BLaER1 treated with 17β-estradiol and CSF1 and Interleukin-3, amounts not matched to agents 10 nM and 100 nM (cell line): ENCODE data around the gene TTC33.

Experiments
- H3K27ac ChIP-seq, 11 experiments: shearing (Covaris generic); formaldehyde crosslinking; 2 replicates each; pipeline ENCODE4 v1.8.1; 2022
- H3K27me3 ChIP-seq, 11 experiments: shearing (Covaris generic); formaldehyde crosslinking; 2 replicates each; pipeline ENCODE4 v1.8.1; 2022
- H3K36me3 ChIP-seq, 11 experiments: shearing (Covaris generic); formaldehyde crosslinking; 2 replicates each; pipeline ENCODE4 v1.8.1; 2022
- H3K4me1 ChIP-seq, 10 experiments: shearing (Covaris generic); formaldehyde crosslinking; 2 replicates each; pipeline ENCODE4 v1.8.1; 2022
- H3K4me2 ChIP-seq, 11 experiments: shearing (Covaris generic); formaldehyde crosslinking; 2 replicates each; pipeline ENCODE4 v1.8.1; 2022
- H3K4me3 ChIP-seq, 10 experiments: shearing (Covaris generic); formaldehyde crosslinking; 2 replicates each; pipeline ENCODE4 v1.8.1; 2022
- H3K9ac ChIP-seq, 11 experiments: shearing (Covaris generic); formaldehyde crosslinking; 2 replicates each; pipeline ENCODE4 v1.8.1; 2022
- H3K9me3 ChIP-seq, 11 experiments: shearing (Covaris generic); formaldehyde crosslinking; replicated peaks in 1 of 11; 2 replicates each; pipeline ENCODE4 v1.8.1; 2022
- H4K20me1 ChIP-seq, 11 experiments: shearing (Covaris generic); formaldehyde crosslinking; 2 replicates each; pipeline ENCODE4 v1.8.1; 2022
- Cebpa-rat ChIP-seq, 11 experiments: shearing (Covaris generic); IDR thresholded peaks; 2 replicates each; pipeline ENCODE4 v1.8.1; 2022

TTC33 gene

DNA sequence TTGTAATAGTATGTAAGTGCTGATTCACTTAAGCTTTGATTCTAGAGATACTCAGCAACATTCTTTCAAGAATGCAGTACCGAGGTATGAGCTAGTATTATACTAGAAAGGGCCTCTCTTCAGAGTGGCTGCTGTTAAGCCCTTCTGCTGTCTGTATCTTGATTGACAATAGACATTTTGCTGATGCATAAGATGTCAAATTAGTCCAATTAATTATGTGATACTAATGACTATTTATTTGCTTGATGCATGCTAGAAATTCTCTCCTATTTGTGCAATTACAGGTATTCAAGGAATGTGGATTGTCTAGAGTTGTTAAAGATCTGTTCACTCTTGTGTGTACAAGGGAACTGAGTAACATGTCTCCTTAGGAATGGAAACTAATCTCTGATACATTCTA lies 168.4 kb downstream of the TTC33 start:
- H3K9ac ChIP-seq, result no peak overlapping the region
- no peak overlapping the region for H3K27ac ChIP-seq
- no peaks in the 10 kb centered on the region for H3K27me3 ChIP-seq
- peaks cover 0 to 13% (median 6%) of the 10 kb centered on the region in 11 experiments; a peak in 13 of 22 replicates for H3K9me3 ChIP-seq
- no peak overlapping the region for H3K4me2 ChIP-seq
- H3K4me1 ChIP-seq, result peaks cover 8 to 22% (median 18%) of the 10 kb centered on the region in 10 experiments
- H3K36me3 ChIP-seq, result no peaks in the 10 kb centered on the region
- TF ChIP-seq Cebpa-rat (IDR thresholded peaks at IDR 0.05), result no peak
- H3K4me3 ChIP-seq, result no peak overlapping the region
- H4K20me1 ChIP-seq, result no peaks in the 10 kb centered on the region

DNA sequence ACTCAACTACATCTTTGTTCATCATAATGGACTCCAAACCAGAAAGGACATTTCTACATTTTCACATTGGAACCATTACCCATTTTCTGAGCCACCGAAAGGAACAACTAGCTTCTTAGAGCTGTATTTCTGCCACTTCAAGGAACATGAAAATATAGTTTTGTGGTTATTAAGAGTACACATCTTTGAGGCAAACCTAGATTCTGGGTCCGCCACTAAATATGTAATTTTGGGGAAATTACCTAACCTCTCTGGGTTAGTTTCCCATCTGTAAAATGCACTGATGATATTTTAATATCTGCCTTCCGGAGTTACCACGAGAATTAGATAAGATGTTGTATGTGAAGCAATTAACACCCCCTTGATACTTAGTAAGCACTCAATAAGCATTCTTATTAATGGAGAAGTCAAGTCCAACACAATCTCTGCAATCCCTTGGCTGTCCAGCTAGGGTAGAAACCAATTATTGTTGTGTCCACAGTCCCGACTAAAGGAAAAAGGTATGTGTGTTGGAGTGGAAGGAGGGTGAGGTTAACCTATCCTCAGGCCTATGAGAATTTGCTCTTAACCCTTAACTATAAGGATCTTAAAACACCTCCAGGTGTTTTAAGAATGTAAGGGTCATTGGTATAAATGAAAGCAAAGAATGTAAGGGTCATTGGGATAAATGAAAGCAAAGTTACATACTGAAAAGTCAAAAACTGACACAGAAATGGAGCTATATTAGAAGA lies 170.1 kb downstream of the TTC33 start:
- Histone ChIP-seq H4K20me1 (no peaks in the 10 kb centered on the region), H3K4me3 (no peak overlapping the region), H3K4me2 (no peak overlapping the region), H3K36me3 (no peaks in the 10 kb centered on the region), H3K4me1 (peaks cover under 1 to 5% (median 2%) of the 10 kb centered on the region in 10 experiments; a peak in 15 of 20 replicates), H3K9me3 (peaks cover 0 to 11% (median 6%) of the 10 kb centered on the region in 11 experiments; a peak in 13 of 22 replicates), H3K9ac (no peak overlapping the region), H3K27me3 (no peaks in the 10 kb centered on the region), H3K27ac (no peak overlapping the region)
- TF ChIP-seq Cebpa-rat (IDR thresholded peaks at IDR 0.05), result no peak

DNA sequence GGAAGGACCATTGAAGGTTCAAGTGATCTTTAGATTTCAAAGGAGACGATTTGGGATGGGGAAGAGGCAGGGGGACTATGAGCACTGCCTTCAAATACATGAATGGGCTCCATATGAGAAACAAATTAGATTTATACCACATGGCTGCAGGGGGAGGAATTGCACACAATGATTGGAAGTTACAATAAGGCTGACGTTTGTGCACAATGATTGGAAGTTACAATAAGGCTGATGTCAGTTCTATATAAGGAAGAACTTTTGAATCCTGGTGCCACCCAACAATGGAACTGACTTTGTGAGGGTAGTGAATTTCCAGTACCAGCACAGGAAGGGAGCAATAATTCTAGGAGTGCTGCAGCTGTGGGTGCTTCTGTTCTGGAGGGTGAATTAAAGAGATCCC lies 171.7 kb downstream of the TTC33 start:
- Histone ChIP-seq H3K36me3 (no peaks in the 10 kb centered on the region), H3K4me3 (no peak overlapping the region)
- no peak for TF ChIP-seq Cebpa-rat (IDR thresholded peaks at IDR 0.05)

DNA sequence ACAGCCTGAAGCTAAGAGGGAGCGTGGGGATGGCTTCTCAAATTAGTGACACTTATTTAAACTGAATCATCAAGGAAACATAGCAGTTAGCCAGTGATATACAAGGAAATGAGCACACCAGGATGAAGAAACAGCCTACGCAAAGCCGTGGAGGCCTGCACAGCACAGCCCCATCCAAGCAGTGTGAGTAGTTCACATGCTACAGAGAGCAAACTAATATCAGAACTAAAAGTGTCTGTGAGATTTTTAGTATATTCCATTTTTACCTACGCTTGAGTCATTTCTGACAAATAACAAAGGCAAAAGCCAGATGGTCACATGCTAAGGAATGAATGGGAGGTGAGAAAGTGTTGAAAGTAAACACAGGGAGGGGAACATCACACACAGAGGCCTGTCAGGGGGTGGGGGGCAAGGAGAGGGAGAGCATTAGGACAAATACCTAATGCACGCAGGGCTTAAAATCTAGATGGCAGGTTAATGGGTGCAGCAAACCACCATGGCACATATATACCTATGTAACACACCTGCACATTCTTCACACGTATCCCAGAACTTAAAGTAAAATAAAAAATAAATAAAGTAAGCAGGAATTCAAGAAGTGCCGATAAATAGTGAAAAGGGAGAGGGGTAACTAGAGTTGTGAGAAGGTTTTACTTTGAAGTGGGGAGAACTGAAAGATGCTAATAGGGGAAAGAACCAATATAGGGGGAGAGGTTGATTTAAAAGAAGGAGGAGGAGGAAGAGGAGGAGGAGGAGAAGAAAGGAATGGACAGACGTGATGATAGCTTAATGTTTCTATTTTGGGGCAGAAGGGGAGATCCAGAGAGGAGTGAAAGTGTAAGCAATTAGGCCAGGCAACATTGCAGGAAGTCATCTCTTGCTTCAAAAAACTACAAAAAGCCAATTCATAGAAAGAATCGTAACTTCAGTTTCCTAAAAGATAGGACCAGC lies 177.0 kb downstream of the TTC33 start:
- Histone ChIP-seq H3K4me1 (peaks cover 7 to 25% (median 12%) of the 10 kb centered on the region in 10 experiments; a peak in 18 of 20 replicates), H3K27me3 (no peaks in the 10 kb centered on the region), H3K4me3 (no peak overlapping the region), H3K36me3 (no peaks in the 10 kb centered on the region), H3K9ac (no peak overlapping the region), H4K20me1 (no peaks in the 10 kb centered on the region), H3K4me2 (peak overlapping the region; percentile 2 to 75 (median 35); a peak in 16 of 22 replicates), H3K27ac (no peak overlapping the region), H3K9me3 (peaks cover 0 to 3% (median 0%) of the 10 kb centered on the region in 11 experiments; a peak in 1 of 22 replicates)
- no peak for TF ChIP-seq Cebpa-rat (IDR thresholded peaks at IDR 0.05)

More for the DNA sequence above, 171.7 kb downstream of the TTC33 start:
- Histone ChIP-seq H3K27ac (no peak overlapping the region), H4K20me1 (no peaks in the 10 kb centered on the region), H3K27me3 (no peaks in the 10 kb centered on the region), H3K9ac (no peak overlapping the region), H3K4me2 (no peak overlapping the region), H3K9me3 (peaks cover 0 to 3% (median 0%) of the 10 kb centered on the region in 11 experiments; a peak in 1 of 22 replicates), H3K4me1 (peaks cover 2 to 11% (median 4%) of the 10 kb centered on the region in 10 experiments; a peak in 18 of 20 replicates)

DNA sequence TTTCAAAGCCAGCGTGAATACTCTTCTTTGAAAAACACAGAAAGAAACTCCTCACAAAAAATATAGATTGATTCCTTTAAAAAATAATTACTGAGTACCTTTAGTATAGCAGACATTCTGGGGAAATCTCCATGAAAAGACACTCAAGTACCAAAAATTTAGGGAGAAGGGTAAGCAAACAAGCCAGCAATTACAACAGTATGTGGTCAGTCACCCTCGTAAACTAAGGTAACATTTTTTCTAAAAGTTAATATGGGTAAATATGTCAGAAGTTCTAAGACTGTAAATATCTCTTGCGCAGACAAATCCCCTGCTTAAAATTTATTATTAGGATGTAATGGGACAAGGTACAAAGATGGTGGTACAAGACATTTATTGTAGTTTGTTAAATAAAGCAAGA lies 178.0 kb downstream of the TTC33 start:
- Histone ChIP-seq H3K9me3 (peaks cover 0 to 3% (median 0%) of the 10 kb centered on the region in 11 experiments; a peak in 1 of 22 replicates), H3K4me2 (no peak overlapping the region), H3K36me3 (no peaks in the 10 kb centered on the region), H3K4me3 (no peak overlapping the region), H3K9ac (no peak overlapping the region), H3K27ac (no peak overlapping the region), H3K4me1 (peaks cover 7 to 25% (median 12%) of the 10 kb centered on the region in 10 experiments; a peak in 18 of 20 replicates), H4K20me1 (no peaks in the 10 kb centered on the region), H3K27me3 (no peaks in the 10 kb centered on the region)
- TF ChIP-seq Cebpa-rat (IDR thresholded peaks at IDR 0.05), result no peak

DNA sequence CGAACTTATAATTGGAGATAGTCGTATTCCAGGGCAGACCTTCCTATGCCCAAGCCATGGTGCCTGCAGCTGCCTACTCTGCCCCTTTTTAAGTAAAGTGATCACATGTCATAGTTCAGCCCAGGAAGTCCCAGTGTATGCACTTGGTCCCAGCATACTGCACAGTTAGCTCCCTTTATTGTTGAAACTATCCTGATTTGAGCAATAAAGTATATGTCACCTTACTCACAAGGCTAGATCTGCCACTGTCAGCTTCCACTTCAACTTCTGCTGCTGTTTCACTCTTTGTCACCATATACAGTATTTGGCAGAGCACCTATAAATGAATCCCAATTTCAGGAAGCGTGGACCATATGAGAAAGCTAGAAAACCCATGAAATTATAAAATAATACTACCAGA lies 179.8 kb downstream of the TTC33 start:
- H3K4me1 ChIP-seq, result peaks cover 19 to 41% (median 22%) of the 10 kb centered on the region in 10 experiments
- no peaks in the 10 kb centered on the region for H3K9me3 ChIP-seq
- H3K36me3 ChIP-seq, result no peaks in the 10 kb centered on the region
- no peak overlapping the region for H3K9ac ChIP-seq
- no peaks in the 10 kb centered on the region for H3K27me3 ChIP-seq
- H3K4me3 ChIP-seq, result no peak overlapping the region
- TF ChIP-seq Cebpa-rat (IDR thresholded peaks at IDR 0.05), result no peak
- H4K20me1 ChIP-seq, result no peaks in the 10 kb centered on the region
- H3K27ac ChIP-seq, result no peak overlapping the region
- peak overlapping the region in 1 of 11 experiments; percentile 32; a peak in 2 of 22 replicates for H3K4me2 ChIP-seq

DNA sequence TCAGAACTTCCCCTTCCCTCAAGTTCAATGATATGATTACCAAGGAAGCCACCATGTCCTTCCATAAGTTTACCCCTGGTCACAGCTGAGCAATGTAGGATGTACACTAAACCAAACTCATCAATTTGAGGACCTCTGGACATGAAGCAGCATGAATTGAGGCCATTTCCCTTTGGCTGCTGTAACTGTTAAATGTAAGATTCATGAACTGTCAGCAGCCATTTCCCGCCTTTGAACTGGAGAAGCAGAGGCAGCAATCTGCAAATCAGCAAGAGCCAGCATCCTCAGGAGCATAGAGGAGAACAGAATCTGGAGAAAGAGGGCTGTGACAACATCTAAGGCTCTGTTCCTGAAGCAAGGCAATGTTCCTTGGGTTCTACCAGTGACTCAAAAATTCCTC lies 180.3 kb downstream of the TTC33 start:
- Histone ChIP-seq H3K4me3 (no peak overlapping the region), H3K9me3 (no peaks in the 10 kb centered on the region), H3K9ac (no peak overlapping the region), H4K20me1 (no peaks in the 10 kb centered on the region; a peak in 2 of 22 replicates), H3K27me3 (no peaks in the 10 kb centered on the region), H3K27ac (no peak overlapping the region), H3K4me1 (peaks cover 24 to 46% (median 27%) of the 10 kb centered on the region in 10 experiments), H3K36me3 (no peaks in the 10 kb centered on the region), H3K4me2 (peak overlapping the region in 1 of 11 experiments; percentile 32; a peak in 2 of 22 replicates)
- no peak for TF ChIP-seq Cebpa-rat (IDR thresholded peaks at IDR 0.05)

DNA sequence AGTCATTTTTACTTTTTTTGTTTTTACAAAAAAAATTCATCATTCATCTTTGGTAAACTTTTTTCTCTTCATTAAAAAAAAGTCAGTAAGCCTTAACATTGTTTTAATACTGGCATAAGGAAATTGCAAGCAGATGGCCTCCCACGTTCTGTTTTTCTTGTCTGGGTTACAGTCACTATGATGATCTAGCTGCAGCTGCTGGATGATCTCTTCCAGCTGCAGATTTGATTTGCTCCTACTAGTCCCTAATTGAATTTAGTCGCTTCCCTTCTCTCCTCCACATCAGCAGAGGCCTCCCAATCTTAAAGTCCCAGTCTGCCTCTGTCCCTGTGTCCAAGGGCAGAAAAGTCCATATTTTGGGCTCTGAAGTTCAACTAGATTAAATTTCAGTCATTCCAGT lies 182.8 kb downstream of the TTC33 start:
- peaks cover 28 to 56% (median 32%) of the 10 kb centered on the region in 10 experiments for H3K4me1 ChIP-seq
- H3K27ac ChIP-seq, result no peak overlapping the region
- no peak for TF ChIP-seq Cebpa-rat (IDR thresholded peaks at IDR 0.05)
- H3K9ac ChIP-seq, result no peak overlapping the region
- no peaks in the 10 kb centered on the region for H3K36me3 ChIP-seq
- H3K4me3 ChIP-seq, result no peak overlapping the region
- no peaks in the 10 kb centered on the region for H3K27me3 ChIP-seq
- H3K4me2 ChIP-seq, result no peak overlapping the region
- no peaks in the 10 kb centered on the region for H3K9me3 ChIP-seq
- no peaks in the 10 kb centered on the region; a peak in 2 of 22 replicates for H4K20me1 ChIP-seq

DNA sequence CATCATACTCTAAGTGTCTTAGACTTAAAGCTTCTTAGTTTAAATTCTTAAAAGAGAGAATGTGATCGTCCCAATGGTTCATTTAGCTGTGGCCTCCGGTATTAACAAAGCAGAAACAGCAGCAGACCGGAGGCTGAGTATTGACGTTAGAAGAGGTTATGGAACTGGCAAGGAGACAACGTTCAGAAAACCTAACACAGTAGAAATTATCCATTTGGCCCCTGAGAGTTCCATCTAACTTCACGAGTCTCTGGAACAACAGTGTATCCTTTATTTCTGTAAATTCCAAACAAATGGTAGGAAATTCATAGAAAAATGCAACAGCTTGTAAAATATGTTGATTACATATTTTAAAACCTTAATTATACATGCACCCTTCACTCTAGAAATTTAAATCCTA lies 183.4 kb downstream of the TTC33 start:
- Histone ChIP-seq H3K4me3 (no peak overlapping the region), H3K27me3 (no peaks in the 10 kb centered on the region), H3K9ac (no peak overlapping the region), H3K9me3 (no peaks in the 10 kb centered on the region), H3K4me2 (peak overlapping the region in 4 of 11 experiments; percentile 29 to 87 (median 76); a peak in 8 of 22 replicates), H3K27ac (peak overlapping the region in 1 of 11 experiments; percentile 46; a peak in 2 of 22 replicates), H3K4me1 (peaks cover 28 to 56% (median 32%) of the 10 kb centered on the region in 10 experiments), H3K36me3 (no peaks in the 10 kb centered on the region), H4K20me1 (no peaks in the 10 kb centered on the region; a peak in 2 of 22 replicates)
- no peak for TF ChIP-seq Cebpa-rat (IDR thresholded peaks at IDR 0.05)
